HG03280 (cell line): ENCODE data around the gene CYBA.

Experiments
- ATAC-seq: cut with Tn5 transposase; IDR thresholded peaks from one replicate; pipeline ENCODE4 v1.9.1; 2021; ENCODE audit warnings: mild to moderate bottlenecking, moderate library complexity; ENCODE audit not compliant: unreplicated experiment

Gene CYBA

GRCh38 chr16:88631920-88632586, 18.8 kb downstream of the CYBA start:
- ATAC-seq = no peak

GRCh38 chr16:88631384-88631783, 19.5 kb downstream of the CYBA start:
- ATAC-seq = no peak

- ATAC-seq = no peak
Observed at GRCh38 chr16:88630941-88631340, 19.9 kb downstream of the CYBA start.

- no peak for ATAC-seq
Observed at GRCh38 chr16:88630433-88630832, 20.4 kb downstream of the CYBA start.

GRCh38 chr16:88629835-88630234, 21.0 kb downstream of the CYBA start:
- no peak for ATAC-seq

GRCh38 chr16:88628512-88628974, 22.3 kb downstream of the CYBA start:
- ATAC-seq = no peak

- ATAC-seq = no peak
Observed at GRCh38 chr16:88627531-88628411, 23.1 kb downstream of the CYBA start.

- no peak for ATAC-seq
Observed at GRCh38 chr16:88626646-88627045, 24.2 kb downstream of the CYBA start.

- ATAC-seq = no peak
Observed at GRCh38 chr16:88624977-88625576, 25.8 kb downstream of the CYBA start.

- ATAC-seq = no peak
Observed at GRCh38 chr16:88624481-88624880, 26.4 kb downstream of the CYBA start.

- ATAC-seq = no peak
Observed at GRCh38 chr16:88623858-88624257, 27.0 kb downstream of the CYBA start.

GRCh38 chr16:88622866-88623265, 28.0 kb downstream of the CYBA start:
- no peak for ATAC-seq

GRCh38 chr16:88622125-88622524, 28.7 kb downstream of the CYBA start:
- ATAC-seq = no peak

- no peak for ATAC-seq
Observed at GRCh38 chr16:88619859-88620815, 30.7 kb downstream of the CYBA start.

GRCh38 chr16:88618956-88619667, 31.7 kb downstream of the CYBA start:
- ATAC-seq = no peak

GRCh38 chr16:88618182-88618955, 32.5 kb downstream of the CYBA start:
- ATAC-seq = no peak

GRCh38 chr16:88617268-88618031, 33.4 kb downstream of the CYBA start:
- no peak for ATAC-seq

GRCh38 chr16:88616736-88617135, 34.1 kb downstream of the CYBA start:
- no peak for ATAC-seq
